Measurements from ENCODE around the gene ZNF792. TPM values are rescaled to one million over a fixed set of nuclear protein-coding genes. Genes with fewer than 3 reads are reported as not detected.
A peak's percentile ranks its signal among the peaks of the same experiment; 100 is the strongest.

Gene ZNF792
- total and polyA plus RNA-seq, 2 of the 8 experiments (the other 6 are each of a cell fraction or from before 2014, with no cell fraction given), result 2.5 to 7.2 TPM

DNA sequence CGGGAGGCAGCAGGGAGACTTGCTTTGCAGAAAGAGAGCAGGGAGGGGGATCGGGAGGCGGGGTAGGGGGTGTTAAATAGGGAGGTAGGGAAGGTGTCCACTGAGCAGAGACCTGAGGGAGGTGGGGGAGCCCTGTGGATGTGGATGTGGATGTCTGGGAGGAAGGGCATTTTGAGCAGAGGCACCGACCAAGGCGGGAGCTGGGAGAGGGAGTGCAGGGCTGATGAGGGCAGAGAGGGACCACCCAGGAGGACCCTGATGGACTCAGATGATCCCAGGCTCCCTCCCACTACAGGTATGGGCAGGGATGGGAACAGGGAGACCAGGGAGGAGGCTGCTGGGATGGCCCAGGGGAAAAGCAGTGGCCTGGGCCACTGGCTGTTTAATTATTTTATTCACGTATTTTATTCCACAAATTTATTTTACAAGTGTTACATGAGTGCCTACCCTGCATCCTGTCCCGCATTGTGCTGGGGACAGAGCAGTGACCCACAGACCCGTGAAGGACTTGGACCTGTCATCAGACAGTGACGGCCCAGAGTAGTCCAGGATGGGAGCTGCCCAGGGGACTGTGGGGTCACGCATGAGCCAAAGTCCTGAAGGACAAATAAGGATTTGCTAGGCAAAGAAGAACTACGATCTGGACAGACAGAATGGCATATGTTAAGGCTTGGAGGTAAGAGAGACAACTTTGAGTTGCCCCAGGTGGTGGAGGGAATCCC, 41.4 kb upstream of the ZNF792 start:
- Histone ChIP-seq H3K4me3 (ENCODE audit: extremely low read depth in 1 of 4, insufficient read depth in 2 of 4, low read depth in 3 of 4, low read length in 4 of 4) (no peak overlapping the region), H3K18ac (ENCODE audit: extremely low read depth, low read length) (no peak overlapping the region), H2BK12ac (ENCODE audit: low read depth, low read length) (no peak overlapping the region), H3K4me2 (ENCODE audit: insufficient read depth in 1 of 2, low read depth in 2 of 2, low read length in 2 of 2) (no peak overlapping the region), H3K56ac (replicated peaks; ENCODE audit: insufficient read length, low read depth, low read length) (no peak overlapping the region), H3K4me1 (replicated peaks in 1 of 4; ENCODE audit: control insufficient read depth in 3 of 4, insufficient read depth in 4 of 4, low read length in 3 of 4) (peaks cover 8 to 23% (median 11%) of the 10 kb centered on the region in 4 experiments), H2BK20ac (ENCODE audit: low read length) (no peak overlapping the region), H3K4ac (replicated peaks; ENCODE audit: insufficient read length, low read depth, low read length) (no peak overlapping the region), H3K27me3 (replicated peaks in 1 of 4; ENCODE audit: control insufficient read depth in 3 of 4, extremely low read depth in 1 of 4, insufficient read depth in 3 of 4, low read length in 3 of 4) (no peaks in the 10 kb centered on the region), H3K23ac (ENCODE audit: insufficient read length) (no peak overlapping the region), H2BK5ac (ENCODE audit: low read depth, low read length) (0 out of 2 replicates have a peak overlapping the region, but pooled peaks have one; percentile 44), H3K23me2 (ENCODE audit: low read depth, low read length) (peaks cover 8% of the 10 kb centered on the region), H2AK5ac (ENCODE audit: low read depth, low read length) (no peak overlapping the region), H3K27ac (ENCODE audit: low read depth, low read length) (no peak overlapping the region), H3K9ac (replicated peaks in 1 of 4; ENCODE audit: extremely low read depth in 1 of 4, low read depth in 3 of 4, low read length in 3 of 4) (no peak overlapping the region; a peak in 1 of 7 replicates), H4K20me1 (replicated peaks in 1 of 2; ENCODE audit: control insufficient read depth in 1 of 2, insufficient read depth in 2 of 2, low read length in 2 of 2) (peaks cover 30 to 43% of the 10 kb centered on the region in 2 experiments), H3K36me3 (ENCODE audit: control insufficient read depth in 2 of 4, insufficient read depth in 4 of 4, low read length in 3 of 4) (peaks cover 18 to 34% (median 26%) of the 10 kb centered on the region in 4 experiments), H2BK120ac (replicated peaks; ENCODE audit: low read depth, low read length) (no peak overlapping the region), H2AFZ (ENCODE audit: low read length) (no peak overlapping the region), H3K14ac (ENCODE audit: insufficient read length) (no peak overlapping the region), H4K8ac (ENCODE audit: extremely low read depth, insufficient read depth, low read length) (no peak overlapping the region), H3K9me3 (ENCODE audit: insufficient read depth in 2 of 2, low read depth in 1 of 2, low read length in 1 of 2) (no peaks in the 10 kb centered on the region), H4K91ac (replicated peaks; ENCODE audit: insufficient read length, low read length) (no peak overlapping the region), H4K5ac (ENCODE audit: insufficient read length, low read depth, low read length) (no peak overlapping the region), H2BK15ac (ENCODE audit: low read length) (no peak overlapping the region), H3K79me1 (ENCODE audit: low read depth, low read length) (peaks cover 19% of the 10 kb centered on the region), H3K79me2 (ENCODE audit: control insufficient read depth in 1 of 2, insufficient read depth in 2 of 2, low read length in 2 of 2) (peaks cover 31 to 69% of the 10 kb centered on the region in 2 experiments)
- TF ChIP-seq RAD21 (IDR thresholded peaks at IDR 0.05 in 1 of 2, conservative IDR thresholded peaks at IDR 0.05 in 1 of 2; ENCODE audit: low read depth in 2 of 2, low read length in 2 of 2) (no peak), SP4 (IDR thresholded peaks at IDR 0.05; ENCODE audit: low read length) (no peak), PHF8 (conservative IDR thresholded peaks at IDR 0.05; ENCODE audit: low read depth, low read length) (no peak), ZNF274 (IDR thresholded peaks at IDR 0.05; ENCODE audit: borderline replicate concordance, extremely low read depth, low read length) (no peak)
- no peak for FAIRE-seq
- 88% methylated on average over 7 of the region's 11 CpGs; no CpG with 5 or more reads in 1 of the 2 experiments for WGBS, 2 experiments (ENCODE audit: extremely low coverage in 1 of 2, insufficient coverage in 1 of 2, insufficient read length in 1 of 2, insufficient replicate concordance in 2 of 2, low coverage in 1 of 2, low lambda C conversion rate in 2 of 2, missing lambda C conversion rate in 1 of 2)
- ChIA-PET POLR2A (ENCODE audit: partially characterized antibody) (interaction anchor here (0.8 to 22.5 kb wide), 4 partner anchors 10 to 41 kb away, joined by 3 to 366 read pairs (median 4); partner anchors contain the start of genes SCN1B and ZNF792), CTCF (ENCODE audit: partially characterized antibody) (interaction anchor here (1.1 to 12.2 kb wide), 4 partner anchors 16 to 79 kb away, joined by 3 to 174 read pairs (median 4); partner anchors contain the start of gene ZNF30)
- no peak for DNase-seq (ENCODE audit: low read depth in 1 of 2, low spot score in 2 of 2)

Data from H1 (cell line).